Calu3 (cell line): ENCODE results near the gene IVNS1ABP. TPM values are rescaled to one million over a fixed set of nuclear protein-coding genes. Genes with fewer than 3 reads are reported as not detected.
"Not testable (repeated sequence)": the region's sequence is repeated elsewhere in the genome, so short reads cannot be mapped to it uniquely, and the experiment has no call there.

Experiments
- BruUV-seq: library from RNA; stranded (reverse); fragments of 400-500 nt; replicated peaks from 2 replicates; lab custom pipeline; 2021; lab: Mats Ljungman, UMichigan
- CTCF ChIA-PET: fragments of 300-600 bp; sonication (Branson Sonifier 250); formaldehyde crosslinking; loops from one replicate; lab custom pipeline; 2022; ENCODE audit warnings: antibody characterized with exemption; lab: Charles Lee
- DNase-seq: peaks from one replicate; pipeline ENCODE4 v3.0.0; 2022
- H3K27ac Mint-ChIP-seq: one replicate; pipeline ENCODE4 v1.8.0; 2022; ENCODE audit warnings: mixed read lengths; ENCODE audit not compliant: unreplicated experiment
- H3K27me3 Mint-ChIP-seq: one replicate; pipeline ENCODE4 v1.8.0; 2022; ENCODE audit warnings: mixed read lengths; ENCODE audit not compliant: unreplicated experiment
- H3K36me3 Mint-ChIP-seq: one replicate; pipeline ENCODE4 v1.8.0; 2022; ENCODE audit warnings: mild to moderate bottlenecking, moderate library complexity, mixed read lengths; ENCODE audit not compliant: insufficient read depth, unreplicated experiment
- H3K4me1 Mint-ChIP-seq: one replicate; pipeline ENCODE4 v1.8.0; 2022; ENCODE audit warnings: mild to moderate bottlenecking, low read depth, mixed read lengths; ENCODE audit not compliant: unreplicated experiment
- H3K4me3 Mint-ChIP-seq: one replicate; pipeline ENCODE4 v1.8.0; 2022; ENCODE audit warnings: mild to moderate bottlenecking, low read depth, moderate library complexity, mixed read lengths; ENCODE audit not compliant: unreplicated experiment
- H3K9me3 Mint-ChIP-seq: one replicate; pipeline ENCODE4 v1.8.0; 2022; ENCODE audit warnings: low read depth, mixed read lengths; ENCODE audit not compliant: unreplicated experiment
- intact Hi-C: fragments of 100-400 bp; cut with micrococcal nuclease; formaldehyde crosslinking; loops from one replicate; pipeline ENCODE4 v1.10.0; 2022; ENCODE audit not compliant: unreplicated experiment
- total RNA-seq: library from RNA; stranded (reverse); gene quantifications from 2 replicates; pipeline ENCODE4 v1.2.3, GENCODE V29; 2022
- TF ChIP-seq, protein P1 (sequence below): fragments of 200-600 bp; IDR thresholded peaks from one replicate; pipeline ENCODE4 v1.8.0; 2022; ENCODE audit warnings: antibody characterized with exemption; ENCODE audit not compliant: unreplicated experiment

IVNS1ABP gene
- total RNA-seq, 1 experiment from 2014 or later: 135 TPM

DNA sequence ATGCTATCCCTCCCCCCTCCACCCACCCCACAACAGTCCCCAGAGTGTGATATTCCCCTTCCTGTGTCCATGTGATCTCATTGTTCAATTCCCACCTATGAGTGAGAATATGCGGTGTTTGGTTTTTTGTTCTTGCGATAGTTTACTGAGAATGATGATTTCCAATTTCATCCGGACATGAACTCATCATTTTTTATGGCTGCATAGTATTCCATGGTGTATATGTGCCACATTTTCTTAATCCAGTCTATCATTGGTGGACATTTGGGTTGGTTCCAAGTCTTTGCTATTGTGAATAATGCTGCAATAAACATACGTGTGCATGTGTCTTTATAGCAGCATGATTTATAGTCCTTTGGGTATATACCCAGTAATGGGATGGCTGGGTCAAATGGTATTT lies 65.1 kb downstream of the IVNS1ABP start:
- intact Hi-C loops, H3K36me3 Mint-ChIP-seq, BruUV-seq, H3K4me1 Mint-ChIP-seq, H3K9me3 Mint-ChIP-seq, H3K27ac Mint-ChIP-seq, CTCF ChIA-PET, H3K27me3 Mint-ChIP-seq, H3K4me3 Mint-ChIP-seq, DNase-seq: not testable (repeated sequence)

DNA sequence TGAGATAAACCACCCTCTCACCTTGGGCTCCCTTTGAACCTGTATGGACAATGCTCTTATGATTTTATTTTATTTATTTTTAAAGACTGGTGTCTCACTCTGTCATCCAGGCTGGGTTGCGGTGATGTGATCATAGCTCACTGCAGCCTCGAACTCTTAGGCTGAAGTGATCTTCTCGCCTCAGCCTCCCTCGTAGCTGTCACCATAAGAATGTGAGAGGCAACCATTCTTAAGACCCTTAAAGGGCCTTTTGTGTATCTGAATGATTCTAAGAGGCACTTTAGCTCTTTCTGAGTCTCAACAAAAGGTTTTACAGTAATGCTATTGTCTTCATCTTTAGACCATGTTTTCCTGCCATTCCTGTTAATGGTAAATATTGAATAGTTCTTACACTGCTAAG lies 67.0 kb downstream of the IVNS1ABP start:
- CTCF ChIA-PET: interaction anchor here (1.2 kb wide), 1 partner anchor 10 kb away, joined by 3 read pairs; no protein-coding TSS in a partner anchor
- peaks cover 3% of the 10 kb centered on the region for H3K9me3 Mint-ChIP-seq
- H3K36me3 Mint-ChIP-seq: no peaks in the 10 kb centered on the region
- TF ChIP-seq, protein P1, sequence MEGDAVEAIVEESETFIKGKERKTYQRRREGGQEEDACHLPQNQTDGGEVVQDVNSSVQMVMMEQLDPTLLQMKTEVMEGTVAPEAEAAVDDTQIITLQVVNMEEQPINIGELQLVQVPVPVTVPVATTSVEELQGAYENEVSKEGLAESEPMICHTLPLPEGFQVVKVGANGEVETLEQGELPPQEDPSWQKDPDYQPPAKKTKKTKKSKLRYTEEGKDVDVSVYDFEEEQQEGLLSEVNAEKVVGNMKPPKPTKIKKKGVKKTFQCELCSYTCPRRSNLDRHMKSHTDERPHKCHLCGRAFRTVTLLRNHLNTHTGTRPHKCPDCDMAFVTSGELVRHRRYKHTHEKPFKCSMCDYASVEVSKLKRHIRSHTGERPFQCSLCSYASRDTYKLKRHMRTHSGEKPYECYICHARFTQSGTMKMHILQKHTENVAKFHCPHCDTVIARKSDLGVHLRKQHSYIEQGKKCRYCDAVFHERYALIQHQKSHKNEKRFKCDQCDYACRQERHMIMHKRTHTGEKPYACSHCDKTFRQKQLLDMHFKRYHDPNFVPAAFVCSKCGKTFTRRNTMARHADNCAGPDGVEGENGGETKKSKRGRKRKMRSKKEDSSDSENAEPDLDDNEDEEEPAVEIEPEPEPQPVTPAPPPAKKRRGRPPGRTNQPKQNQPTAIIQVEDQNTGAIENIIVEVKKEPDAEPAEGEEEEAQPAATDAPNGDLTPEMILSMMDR: no peak
- no peak overlapping the region for H3K27ac Mint-ChIP-seq
- H3K4me1 Mint-ChIP-seq: no peaks in the 10 kb centered on the region
- DNase-seq: no peak
- H3K27me3 Mint-ChIP-seq: no peaks in the 10 kb centered on the region
- BruUV-seq: no TSS peak
- intact Hi-C loops: no loop called here
- no peak overlapping the region for H3K4me3 Mint-ChIP-seq

DNA sequence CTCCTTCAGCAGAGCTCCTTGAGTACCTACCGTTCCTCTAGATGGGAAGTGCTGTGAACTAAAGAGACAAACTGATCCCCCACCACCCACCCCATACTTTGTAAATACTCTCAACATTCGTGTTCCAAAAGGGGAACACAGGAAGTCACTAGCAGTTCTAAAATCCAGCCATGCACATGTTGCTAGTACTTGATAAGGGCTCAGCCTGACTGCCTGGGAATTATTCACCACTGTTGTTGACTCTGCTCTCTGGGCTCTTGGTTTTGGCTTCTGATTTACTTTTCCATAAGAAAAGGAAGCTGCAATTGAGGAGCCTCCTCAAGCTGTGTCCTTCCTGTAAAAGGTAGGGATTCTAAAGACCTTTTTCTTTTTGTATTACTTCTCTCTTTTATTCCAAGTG lies 67.5 kb downstream of the IVNS1ABP start:
- H3K4me1 Mint-ChIP-seq: no peaks in the 10 kb centered on the region
- no peak overlapping the region for H3K4me3 Mint-ChIP-seq
- CTCF ChIA-PET: no interaction called here
- no peak overlapping the region for H3K27ac Mint-ChIP-seq
- no peak for DNase-seq
- intact Hi-C loops: no loop called here
- H3K27me3 Mint-ChIP-seq: no peaks in the 10 kb centered on the region
- no TSS peak for BruUV-seq
- no peaks in the 10 kb centered on the region for H3K36me3 Mint-ChIP-seq
- H3K9me3 Mint-ChIP-seq: no peaks in the 10 kb centered on the region
- TF ChIP-seq, protein P1: no peak

Other genes starting within 250 kb of the IVNS1ABP start
- 16.9 and 27.2 TPM in 2 replicates for gene TRMT1L, start 160.3 kb downstream of the IVNS1ABP start, total RNA-seq
- gene SWT1, start 160.1 kb downstream of the IVNS1ABP start, total RNA-seq: 2.6 and 2.9 TPM in 2 replicates